Heart right ventricle (tissue), 16 donors: ENCODE measurements around the gene PCTP. TPM values are rescaled to one million over a fixed set of nuclear protein-coding genes. Genes with fewer than 3 reads are reported as not detected.

Experiments used
- ATAC-seq, 8 donors: fragments of 200-7000 bp; cut with Tn5 transposase; one replicate each; pipeline ENCODE4 v1.9.1; 2020; ENCODE audit warnings: mild to moderate bottlenecking in 8 of 8, moderate library complexity in 8 of 8, moderate number of reproducible peaks in 1 of 8
- DNase-seq, 2 donors: peaks; one replicate each; pipeline ENCODE4 v3.0.0-alpha.2; 2020
- H3K27ac ChIP-seq, 10 donors: fragments of 200-600 bp; sonication (generic) in 2 of 10; one replicate each; pipeline versions ENCODE4 v1.5.0 to v1.8.0; 2020 to 2022; ENCODE audit warnings: mild to moderate bottlenecking in 3 of 10
- H3K27me3 ChIP-seq, 7 donors: fragments of 200-600 bp; one replicate each; pipeline ENCODE4 v1.8.0; 2021 to 2022; ENCODE audit warnings: mild to moderate bottlenecking in 2 of 7
- H3K36me3 ChIP-seq, 9 donors: fragments of 200-600 bp; sonication (generic) in 1 of 9; one replicate each; pipeline versions ENCODE4 v1.5.0 to v1.8.0; 2020 to 2022; ENCODE audit warnings: mild to moderate bottlenecking in 2 of 9
- H3K4me1 ChIP-seq, 9 donors: fragments of 200-600 bp; sonication (generic) in 1 of 9; one replicate each; pipeline versions ENCODE4 v1.5.0 to v1.8.0; 2020 to 2022; ENCODE audit warnings: mild to moderate bottlenecking in 4 of 9
- H3K4me3 ChIP-seq, 10 donors: fragments of 200-600 bp; sonication (generic) in 2 of 10; one replicate each; pipeline versions ENCODE4 v1.5.0 to v1.8.0; 2020 to 2022; ENCODE audit warnings: mild to moderate bottlenecking in 7 of 10, moderate library complexity in 2 of 10
- H3K9me3 ChIP-seq, 11 donors: fragments of 200-600 bp in 10 of 11; sonication (generic) in 2 of 11; one replicate each; pipeline versions ENCODE4 v1.5.0 to v1.8.0; 2013 to 2022; ENCODE audit warnings: mild to moderate bottlenecking in 2 of 11, control low read depth in 1 of 11, moderate library complexity in 1 of 11
- WGBS, 2 donors: extraction: QIAGEN DNeasy Blood & Tissue Kit; methylation state at CpG; one replicate each; pipeline ENCODE4 v1.1.7; 2013; ENCODE audit warnings: inconsistent platforms in 1 of 2; 5-methylcytosine and 5-hydroxymethylcytosine counted together
- intact Hi-C, 10 donors: fragments of 100-400 bp; cut with DNase I; formaldehyde crosslinking; loops; one replicate each; pipeline versions ENCODE4 v1.11.1 to v1.14.2; 2022
- polyA plus RNA-seq, 2 donors: library from polyadenylated mRNA; stranded (reverse); fragments of 200-250 nt; gene quantifications; one replicate each; pipeline ENCODE4 v1.2.3, GENCODE V29; 2013
- total RNA-seq, 10 donors: library from RNA; stranded (reverse); fragmentation: NEBNext Ultra II Directional in 3 of 10; extraction: Animal tissue kit (Norgen Biotek cat#: 25700) in 3 of 10; gene quantifications; one replicate each; pipeline versions ENCODE4 v1.2.1 to v1.2.4, GENCODE V29; 2021 to 2023
- TF ChIP-seq, protein P1 (sequence below), 9 donors: fragments of 200-600 bp; sonication (generic) in 2 of 9; IDR thresholded peaks; one replicate each; pipeline versions ENCODE4 v1.5.0 to v1.8.0; 2021 to 2022; ENCODE audit warnings: antibody characterized with exemption in 9 of 9, mild to moderate bottlenecking in 5 of 9, moderate library complexity in 1 of 9
- donor health status: Arrhythmogenic right ventricular cardiomyopathy.
- donor health status: ischemic (EF 13 %, LVEDD 7.1; RV severe dilation, severe dysfunction).
- donor health status: healthy with polysubstance abuse.
- donor health status: DM: no; HTN: yes; CAD: no.
- donor health status: DM: no; HTN: no; CAD: no.
- donor health status: ischemic (EF 25% LVEDD 6.9; RV normal size, moderate dysfunction).
- donor health status: ischemic (EF 25% LVEDD 5.7; RV mildly dilated, moderate dysfunction).
- donor health status: healthy.
- donor health status: DM: yes; HTN: yes; CAD: no.
- donor health status: Ischemic cardiomyopathy.
- donor health status: ischemic (EF 35%, LVEDD 5.7; RV mildly dilated, moderate dysfunction).
- donor health status: nonischemic (EF 11% LVEDD 7.7; RV severe dilation, severe dysfunction).
- donor health status: DM: yes; HTN: yes; CAD: no.
- donor health status: PGD.
- donor health status: ischemic (EF 29% LVEDD 5.4; RV normal size, mild dysfunction).
- donor health status: nonischemic (EF 23%, LVEDD 6.1; RV moderate dilation, normal function).

The PCTP gene
- total and polyA plus RNA-seq, 12 donors, result 11.8 to 23.3 (median 18.5) TPM

DNA sequence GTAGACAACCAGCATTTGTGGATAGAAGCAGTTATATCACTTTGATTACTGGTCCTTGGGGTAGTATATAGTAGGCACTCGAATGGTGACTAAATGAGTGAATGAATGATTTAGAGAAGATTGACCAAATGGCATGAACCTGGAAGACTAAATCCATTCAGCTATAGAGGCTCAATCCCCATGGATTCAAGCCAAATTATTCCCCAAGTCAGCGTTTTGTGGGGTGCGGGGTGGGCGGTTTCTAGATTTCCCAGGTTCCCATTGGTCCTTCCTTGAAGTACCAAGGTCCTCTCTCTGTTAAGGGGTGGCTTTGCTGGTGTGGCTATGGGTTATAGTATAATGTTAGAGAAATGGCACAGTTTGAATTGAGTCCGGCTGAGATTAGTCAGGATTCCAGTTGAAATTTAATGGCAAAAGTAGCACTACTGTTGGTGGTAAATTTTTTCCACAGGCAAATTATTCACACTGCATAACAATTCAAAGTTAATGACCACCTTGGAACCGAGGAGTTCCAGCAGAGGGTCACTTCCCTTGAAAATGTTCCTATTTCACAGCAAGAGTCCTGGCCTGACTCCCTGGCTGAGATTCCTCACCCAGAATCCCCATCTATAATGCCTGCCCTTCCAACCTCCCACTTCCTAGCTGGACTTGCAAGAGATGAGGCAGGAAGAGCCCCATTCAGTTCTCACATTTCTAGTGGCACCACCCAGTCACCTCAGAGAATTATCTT, 27.7 kb downstream of the PCTP start:
- WGBS, 2 donors, result 86% methylated on average over 6 of the region's 6 CpGs
- Histone ChIP-seq H3K27me3 (no peaks in the 10 kb centered on the region), H3K4me1 (peaks cover 0 to 14% (median 5%) of the 10 kb centered on the region in 9 donors), H3K9me3 (no peaks in the 10 kb centered on the region), H3K27ac (no peak overlapping the region), H3K36me3 (peaks cover 0 to 47% (median 28%) of the 10 kb centered on the region in 9 donors), H3K4me3 (no peak overlapping the region)
- ATAC-seq (peak in 1 of 8 donors; percentile 39), DNase-seq (no peak)
- intact Hi-C loops, result loop anchor here in 2 of 10 donors (5.0 to 10.0 kb wide), 2 partner anchors 49 to 134 kb away; no protein-coding TSS in a partner anchor
- TF ChIP-seq, protein P1, sequence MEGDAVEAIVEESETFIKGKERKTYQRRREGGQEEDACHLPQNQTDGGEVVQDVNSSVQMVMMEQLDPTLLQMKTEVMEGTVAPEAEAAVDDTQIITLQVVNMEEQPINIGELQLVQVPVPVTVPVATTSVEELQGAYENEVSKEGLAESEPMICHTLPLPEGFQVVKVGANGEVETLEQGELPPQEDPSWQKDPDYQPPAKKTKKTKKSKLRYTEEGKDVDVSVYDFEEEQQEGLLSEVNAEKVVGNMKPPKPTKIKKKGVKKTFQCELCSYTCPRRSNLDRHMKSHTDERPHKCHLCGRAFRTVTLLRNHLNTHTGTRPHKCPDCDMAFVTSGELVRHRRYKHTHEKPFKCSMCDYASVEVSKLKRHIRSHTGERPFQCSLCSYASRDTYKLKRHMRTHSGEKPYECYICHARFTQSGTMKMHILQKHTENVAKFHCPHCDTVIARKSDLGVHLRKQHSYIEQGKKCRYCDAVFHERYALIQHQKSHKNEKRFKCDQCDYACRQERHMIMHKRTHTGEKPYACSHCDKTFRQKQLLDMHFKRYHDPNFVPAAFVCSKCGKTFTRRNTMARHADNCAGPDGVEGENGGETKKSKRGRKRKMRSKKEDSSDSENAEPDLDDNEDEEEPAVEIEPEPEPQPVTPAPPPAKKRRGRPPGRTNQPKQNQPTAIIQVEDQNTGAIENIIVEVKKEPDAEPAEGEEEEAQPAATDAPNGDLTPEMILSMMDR (IDR thresholded peaks at IDR 0.05), result no peak

- intact Hi-C loops, result no loop called here
- no peaks in the 10 kb centered on the region for H3K27me3 ChIP-seq
- ATAC-seq (peak; percentile 89 to 97 (median 92)), DNase-seq (peak; percentile 72 to 81)
- H3K9me3 ChIP-seq, result peaks cover 0 to 3% (median 0%) of the 10 kb centered on the region in 11 donors
- H3K27ac ChIP-seq, result peak overlapping the region; percentile 11 to 82 (median 53)
- 47 to 50% methylated on average over 16 of the region's 16 CpGs for WGBS, 2 donors
- no peaks in the 10 kb centered on the region for H3K36me3 ChIP-seq
- peaks cover 0 to 32% (median 13%) of the 10 kb centered on the region in 9 donors for H3K4me1 ChIP-seq
- no peak overlapping the region for H3K4me3 ChIP-seq
- TF ChIP-seq, protein P1 (IDR thresholded peaks at IDR 0.05), result no peak
Measured at GRCh38 chr17:55783684-55784245, 32.9 kb downstream of the PCTP start.

DNA sequence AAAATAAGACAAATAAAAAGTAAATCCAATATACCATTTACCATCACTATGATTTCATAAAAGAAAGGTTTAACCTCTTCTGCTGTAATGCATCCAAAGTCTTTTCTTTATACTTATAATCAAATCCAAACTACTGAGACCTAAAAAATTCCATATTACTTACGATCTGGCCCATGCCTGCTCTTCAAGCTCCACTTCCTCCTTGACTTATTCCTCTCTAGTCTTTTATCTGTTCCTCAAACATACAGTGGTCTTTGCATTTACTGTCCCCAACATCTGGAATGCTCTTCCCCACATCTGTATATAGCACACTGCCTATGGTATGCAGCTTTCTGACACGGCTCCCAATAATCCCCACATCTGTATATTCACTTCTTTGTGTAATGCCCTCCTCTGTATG, 33.8 kb downstream of the PCTP start:
- no peak overlapping the region for H3K4me3 ChIP-seq
- intact Hi-C loops, result no loop called here
- peak overlapping the region in 3 of 10 donors; percentile 8 to 49 (median 13) for H3K27ac ChIP-seq
- 45 to 87% methylated on average over 2 of the region's 2 CpGs for WGBS, 2 donors
- H3K4me1 ChIP-seq, result peaks cover 0 to 32% (median 13%) of the 10 kb centered on the region in 9 donors
- DNase-seq, result no peak
- no peaks in the 10 kb centered on the region for H3K36me3 ChIP-seq
- TF ChIP-seq, protein P1 (IDR thresholded peaks at IDR 0.05), result no peak
- H3K27me3 ChIP-seq, result no peaks in the 10 kb centered on the region
- H3K9me3 ChIP-seq, result peaks cover 0 to 3% (median 0%) of the 10 kb centered on the region in 11 donors
- no peak for ATAC-seq

DNA sequence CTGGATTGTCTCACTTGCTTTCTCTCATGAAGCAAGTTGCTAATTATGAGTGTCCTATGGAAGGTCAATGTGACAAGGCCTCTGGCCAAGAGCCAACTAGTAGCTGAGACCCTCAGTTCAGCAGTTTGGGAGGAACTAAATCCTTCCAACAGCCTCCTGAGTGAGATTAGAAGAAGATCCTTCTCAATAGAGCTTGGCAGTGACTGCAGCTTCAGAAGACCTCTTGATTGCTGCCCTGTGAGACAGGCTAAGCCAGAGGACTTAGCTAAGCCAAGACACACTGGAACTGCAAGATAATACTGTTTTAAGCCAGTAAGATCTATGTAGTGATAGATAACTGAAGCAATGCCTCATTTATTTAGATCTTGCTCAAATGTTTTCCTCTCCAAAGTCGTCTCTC, 34.3 kb downstream of the PCTP start:
- ATAC-seq, result no peak
- peaks cover 0 to 32% (median 13%) of the 10 kb centered on the region in 9 donors for H3K4me1 ChIP-seq
- intact Hi-C loops, result no loop called here
- H3K36me3 ChIP-seq, result no peaks in the 10 kb centered on the region
- H3K27me3 ChIP-seq, result no peaks in the 10 kb centered on the region
- WGBS, 2 donors, result 62 to 80% methylated on average over 1 of the region's 1 CpG
- no peak overlapping the region for H3K4me3 ChIP-seq
- peak overlapping the region in 1 of 10 donors; percentile 13 for H3K27ac ChIP-seq
- DNase-seq, result no peak
- TF ChIP-seq, protein P1 (IDR thresholded peaks at IDR 0.05), result no peak
- peaks cover 0 to 3% (median 0%) of the 10 kb centered on the region in 11 donors for H3K9me3 ChIP-seq
